ENCODE results near the gene RAB31. TPM values are rescaled to one million over a fixed set of nuclear protein-coding genes. Genes with fewer than 3 reads are reported as not detected.

RAB31 gene
- total RNA-seq, 1 donor from 2014 or later = 36.0 TPM

GRCh38 chr18:9804517-9805104 is 96.5 kb downstream of the RAB31 start:
- TF ChIP-seq CTCF (IDR thresholded peaks at IDR 0.05) = no peak
- ChIA-PET POLR2A (no interaction called here), CTCF (no interaction called here)
- DNase-seq (no peak), ATAC-seq (ENCODE audit: low read depth) (no peak)
- no peaks in the 10 kb centered on the region for H3K4me1 Mint-ChIP-seq
- intact Hi-C loops (cut with micrococcal nuclease) = no loop called here
- no peak overlapping the region for H3K27ac Mint-ChIP-seq
- no peaks in the 10 kb centered on the region for H3K27me3 Mint-ChIP-seq
- peaks cover 3% of the 10 kb centered on the region for H3K9me3 Mint-ChIP-seq
- H3K4me3 Mint-ChIP-seq = no peak overlapping the region
- peaks cover 44% of the 10 kb centered on the region for H3K36me3 Mint-ChIP-seq (ENCODE audit: low read depth)

- Mint-ChIP-seq H3K4me3 (no peak overlapping the region), H3K27ac (no peak overlapping the region), H3K36me3 (ENCODE audit: low read depth) (peaks cover 34% of the 10 kb centered on the region), H3K4me1 (no peaks in the 10 kb centered on the region), H3K27me3 (no peaks in the 10 kb centered on the region), H3K9me3 (no peaks in the 10 kb centered on the region)
- ATAC-seq (ENCODE audit: low read depth) (no peak), DNase-seq (no peak)
- ChIA-PET CTCF (no interaction called here), POLR2A (no interaction called here)
- TF ChIP-seq CTCF (IDR thresholded peaks at IDR 0.05) = no peak
- intact Hi-C loops (cut with micrococcal nuclease) = no loop called here
Observed at GRCh38 chr18:9806905-9807304, 98.8 kb downstream of the RAB31 start.

DNA sequence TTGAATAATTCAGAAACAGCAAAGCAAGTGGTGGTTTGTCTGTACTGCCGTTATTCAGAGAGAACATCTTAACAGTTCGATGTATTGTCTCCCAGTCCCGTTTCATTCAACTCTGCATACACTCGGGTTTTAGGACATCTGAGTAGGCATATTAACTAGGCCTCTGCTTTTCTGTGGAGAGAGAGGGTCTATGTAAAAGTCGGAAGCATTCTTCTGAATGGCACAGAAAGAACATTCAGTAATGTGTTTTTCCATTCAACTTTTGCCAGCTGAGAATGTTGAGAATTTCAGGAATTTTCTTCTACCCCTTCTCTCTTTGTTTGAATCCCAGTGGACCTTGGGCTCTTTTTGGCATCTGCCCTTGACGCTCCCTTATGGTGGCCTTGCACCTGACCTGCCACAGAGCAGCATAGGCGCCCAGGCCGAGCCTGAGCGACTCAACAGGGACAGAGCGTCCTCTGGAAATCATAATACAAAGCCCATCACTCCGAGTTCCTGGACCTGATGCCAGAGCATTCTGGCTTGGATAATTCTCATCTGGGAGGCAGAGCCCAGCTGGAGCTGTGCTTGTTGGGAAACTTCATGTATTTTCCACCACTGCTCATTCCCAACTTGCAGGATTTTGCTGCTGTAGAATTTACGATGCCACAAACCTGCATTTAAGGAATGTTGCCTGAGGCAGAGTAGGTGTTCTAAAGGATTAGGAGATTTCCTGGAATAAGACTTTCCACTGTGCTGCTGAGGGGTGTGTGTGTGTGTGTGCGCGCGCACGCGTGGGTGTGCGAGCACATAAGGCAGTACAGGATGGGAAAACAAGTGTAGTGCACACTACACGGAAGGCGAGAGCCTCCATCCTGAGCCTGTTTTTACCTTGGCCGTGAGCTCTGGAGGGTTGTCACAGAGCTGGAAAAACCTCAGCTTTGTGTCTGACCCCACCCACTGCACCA is 100.5 kb downstream of the RAB31 start:
- Mint-ChIP-seq H3K4me3 (no peak overlapping the region), H3K27ac (no peak overlapping the region), H3K4me1 (no peaks in the 10 kb centered on the region), H3K9me3 (no peaks in the 10 kb centered on the region), H3K27me3 (no peaks in the 10 kb centered on the region), H3K36me3 (ENCODE audit: low read depth) (peaks cover 34% of the 10 kb centered on the region)
- intact Hi-C loops (cut with micrococcal nuclease) = no loop called here
- CTCF ChIA-PET = no interaction called here
- ATAC-seq (ENCODE audit: low read depth) (no peak), DNase-seq (no peak)
- POLR2A ChIA-PET = interaction anchor here (0.6 kb wide), 1 partner anchor 38 kb away, joined by 3 read pairs; no protein-coding TSS in a partner anchor
- TF ChIP-seq CTCF (IDR thresholded peaks at IDR 0.05) = no peak

GRCh38 chr18:9809697-9810096 is 101.6 kb downstream of the RAB31 start:
- CTCF ChIA-PET = no interaction called here
- Mint-ChIP-seq H3K9me3 (no peaks in the 10 kb centered on the region), H3K4me1 (no peaks in the 10 kb centered on the region), H3K36me3 (ENCODE audit: low read depth) (peaks cover 30% of the 10 kb centered on the region), H3K27ac (no peak overlapping the region), H3K27me3 (no peaks in the 10 kb centered on the region), H3K4me3 (no peak overlapping the region)
- ATAC-seq (ENCODE audit: low read depth) (no peak), DNase-seq (no peak)
- intact Hi-C loops (cut with micrococcal nuclease) = no loop called here
- POLR2A ChIA-PET = no interaction called here
- TF ChIP-seq CTCF (IDR thresholded peaks at IDR 0.05) = no peak

GRCh38 chr18:9810299-9810698 is 102.2 kb downstream of the RAB31 start:
- H3K4me1 Mint-ChIP-seq = no peaks in the 10 kb centered on the region
- no peak overlapping the region for H3K4me3 Mint-ChIP-seq
- no peaks in the 10 kb centered on the region for H3K27me3 Mint-ChIP-seq
- ATAC-seq (ENCODE audit: low read depth) (no peak), DNase-seq (no peak)
- intact Hi-C loops (cut with micrococcal nuclease) = no loop called here
- H3K36me3 Mint-ChIP-seq (ENCODE audit: low read depth) = peaks cover 32% of the 10 kb centered on the region
- CTCF ChIA-PET = no interaction called here
- no peaks in the 10 kb centered on the region for H3K9me3 Mint-ChIP-seq
- H3K27ac Mint-ChIP-seq = no peak overlapping the region
- POLR2A ChIA-PET = no interaction called here
- TF ChIP-seq CTCF (IDR thresholded peaks at IDR 0.05) = no peak
